Epithelial cell of esophagus (primary cell): ENCODE measurements around the gene OR10H3.
"Not testable (repeated sequence)": the region's sequence is repeated elsewhere in the genome, so short reads cannot be mapped to it uniquely, and the experiment has no call there.

ENCODE experiments used
- DNase-seq: peaks from one replicate; pipeline ENCODE4 v3.0.0; 2010; ENCODE audit warnings: low read depth
- H3K4me3 ChIP-seq: 2 replicates; pipeline ENCODE4 v1.5.1; 2011; ENCODE audit warnings: mild to moderate bottlenecking, low read length, control low read depth
- CTCF ChIP-seq: IDR thresholded peaks from 2 replicates; pipeline ENCODE4 v1.5.1; 2011; ENCODE audit warnings: low read depth, mild to moderate bottlenecking, low read length, control low read depth, inconsistent platforms; ENCODE audit not compliant: insufficient read depth; ENCODE audit errors: missing control alignments

The OR10H3 gene

DNA sequence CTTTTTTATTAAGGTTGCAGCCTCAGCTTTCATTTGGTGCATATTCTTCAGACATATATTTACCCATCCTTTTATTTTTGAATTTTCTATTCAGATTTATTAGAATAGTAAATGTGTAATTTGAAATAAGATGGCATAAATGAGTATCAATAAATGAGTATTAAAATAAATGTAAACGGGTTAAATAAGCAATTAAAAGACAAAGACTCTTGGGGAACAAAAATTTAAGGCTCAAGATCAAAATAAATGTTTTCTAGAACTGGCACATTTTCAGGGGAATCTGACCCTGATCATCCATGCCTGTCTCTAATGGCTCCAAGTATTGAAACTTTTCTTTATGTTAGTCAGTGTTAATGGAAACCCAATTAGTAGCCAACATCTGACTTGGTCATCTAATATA is 3.0 kb downstream of the OR10H3 start:
- H3K4me3 ChIP-seq: no peak overlapping the region
- TF ChIP-seq CTCF: no peak

GRCh38 chr19:15748239-15748638 is 10.5 kb downstream of the OR10H3 start:
- no peak overlapping the region for H3K4me3 ChIP-seq
- DNase-seq: no peak
- TF ChIP-seq CTCF: no peak

More for the DNA sequence above, 3.0 kb downstream of the OR10H3 start:
- DNase-seq: no peak

- no peak for TF ChIP-seq CTCF
- H3K4me3 ChIP-seq: no peak overlapping the region
- DNase-seq: no peak
Observed at GRCh38 chr19:15758379-15758778, 20.6 kb downstream of the OR10H3 start.

GRCh38 chr19:15759962-15760565 is 22.3 kb downstream of the OR10H3 start:
- no peak for TF ChIP-seq CTCF
- DNase-seq: no peak
- H3K4me3 ChIP-seq: no peak overlapping the region

GRCh38 chr19:15769586-15769985 is 31.8 kb downstream of the OR10H3 start:
- TF ChIP-seq CTCF: no peak
- no peak for DNase-seq
- H3K4me3 ChIP-seq: no peak overlapping the region

GRCh38 chr19:15774159-15774558 is 36.4 kb downstream of the OR10H3 start:
- not testable (repeated sequence) for H3K4me3 ChIP-seq, DNase-seq

- no peak for DNase-seq
- no peak for TF ChIP-seq CTCF
- H3K4me3 ChIP-seq: no peak overlapping the region
Observed at GRCh38 chr19:15775249-15775648, 37.5 kb downstream of the OR10H3 start.
